Panc1 (cell line): Measurements from ENCODE around the gene CAMK1D.

Source experiments
- CTCF ChIP-seq: fragments of 450-650 bp; IDR thresholded peaks from 2 replicates; pipeline ENCODE4 v1.5.1; 2017; ENCODE audit warnings: mild to moderate bottlenecking
- REST ChIP-seq, 2 experiments: IDR thresholded peaks; 2 replicates each; pipeline ENCODE4 v1.6.1; 2011 to 2012; ENCODE audit warnings: low read depth in 2 of 2, control low read depth in 1 of 2, low read length in 1 of 2, mild to moderate bottlenecking in 1 of 2, moderate library complexity in 1 of 2; ENCODE audit not compliant: insufficient read depth in 1 of 2
- SIN3A ChIP-seq: IDR thresholded peaks from 2 replicates; pipeline ENCODE4 v1.6.1; 2012; ENCODE audit warnings: low read depth, mild to moderate bottlenecking, low read length, moderate library complexity, borderline replicate concordance; ENCODE audit not compliant: insufficient read depth
- TCF7L2 ChIP-seq: IDR thresholded peaks from 2 replicates; pipeline ENCODE4 v1.6.1; 2011; ENCODE audit warnings: mild to moderate bottlenecking, low read depth, low read length, inconsistent platforms

- TF ChIP-seq CTCF (no peak), TCF7L2 (no peak), REST (IDR thresholded peaks at IDR 0.05; ENCODE audit: insufficient read depth in 1 of 2, low read depth in 2 of 2, low read length in 1 of 2) (no peak), SIN3A (no peak)
Observed at GRCh38 chr10:12667052-12667451, 317.7 kb downstream of the CAMK1D start.
